ENCODE measurements around the gene GMDS. TPM values are rescaled to one million over a fixed set of nuclear protein-coding genes. Genes with fewer than 3 reads are reported as not detected.

Gene GMDS
- total and polyA plus RNA-seq, 2 of the 8 experiments (the other 6 are each of a cell fraction or from before 2014, with no cell fraction given) = 16.8 to 50.0 TPM

DNA sequence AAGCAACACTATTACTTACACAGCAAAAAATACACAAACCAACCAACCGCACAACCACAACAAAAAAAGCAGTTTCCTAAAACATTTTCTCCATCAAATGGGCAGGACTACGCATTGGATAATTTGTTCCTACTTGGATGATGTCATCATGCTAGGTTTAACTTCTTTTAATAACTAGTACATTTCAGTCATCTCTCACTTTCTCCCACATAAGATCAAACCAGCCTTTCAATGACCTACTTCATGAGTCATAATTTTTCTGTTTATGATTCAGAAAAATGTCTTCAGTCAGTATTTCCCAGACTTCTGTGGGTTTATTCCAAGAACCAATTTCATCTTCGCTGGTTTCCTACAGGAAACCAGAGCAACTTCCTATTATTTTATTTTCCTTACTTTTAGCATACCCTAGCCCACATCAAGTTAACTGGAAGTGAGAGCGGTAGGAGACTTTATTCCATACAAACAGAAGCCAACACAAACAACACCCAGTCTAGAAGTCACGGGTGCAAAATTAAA, 134.2 kb downstream of the GMDS start (continued):
- TF ChIP-seq, protein P1, sequence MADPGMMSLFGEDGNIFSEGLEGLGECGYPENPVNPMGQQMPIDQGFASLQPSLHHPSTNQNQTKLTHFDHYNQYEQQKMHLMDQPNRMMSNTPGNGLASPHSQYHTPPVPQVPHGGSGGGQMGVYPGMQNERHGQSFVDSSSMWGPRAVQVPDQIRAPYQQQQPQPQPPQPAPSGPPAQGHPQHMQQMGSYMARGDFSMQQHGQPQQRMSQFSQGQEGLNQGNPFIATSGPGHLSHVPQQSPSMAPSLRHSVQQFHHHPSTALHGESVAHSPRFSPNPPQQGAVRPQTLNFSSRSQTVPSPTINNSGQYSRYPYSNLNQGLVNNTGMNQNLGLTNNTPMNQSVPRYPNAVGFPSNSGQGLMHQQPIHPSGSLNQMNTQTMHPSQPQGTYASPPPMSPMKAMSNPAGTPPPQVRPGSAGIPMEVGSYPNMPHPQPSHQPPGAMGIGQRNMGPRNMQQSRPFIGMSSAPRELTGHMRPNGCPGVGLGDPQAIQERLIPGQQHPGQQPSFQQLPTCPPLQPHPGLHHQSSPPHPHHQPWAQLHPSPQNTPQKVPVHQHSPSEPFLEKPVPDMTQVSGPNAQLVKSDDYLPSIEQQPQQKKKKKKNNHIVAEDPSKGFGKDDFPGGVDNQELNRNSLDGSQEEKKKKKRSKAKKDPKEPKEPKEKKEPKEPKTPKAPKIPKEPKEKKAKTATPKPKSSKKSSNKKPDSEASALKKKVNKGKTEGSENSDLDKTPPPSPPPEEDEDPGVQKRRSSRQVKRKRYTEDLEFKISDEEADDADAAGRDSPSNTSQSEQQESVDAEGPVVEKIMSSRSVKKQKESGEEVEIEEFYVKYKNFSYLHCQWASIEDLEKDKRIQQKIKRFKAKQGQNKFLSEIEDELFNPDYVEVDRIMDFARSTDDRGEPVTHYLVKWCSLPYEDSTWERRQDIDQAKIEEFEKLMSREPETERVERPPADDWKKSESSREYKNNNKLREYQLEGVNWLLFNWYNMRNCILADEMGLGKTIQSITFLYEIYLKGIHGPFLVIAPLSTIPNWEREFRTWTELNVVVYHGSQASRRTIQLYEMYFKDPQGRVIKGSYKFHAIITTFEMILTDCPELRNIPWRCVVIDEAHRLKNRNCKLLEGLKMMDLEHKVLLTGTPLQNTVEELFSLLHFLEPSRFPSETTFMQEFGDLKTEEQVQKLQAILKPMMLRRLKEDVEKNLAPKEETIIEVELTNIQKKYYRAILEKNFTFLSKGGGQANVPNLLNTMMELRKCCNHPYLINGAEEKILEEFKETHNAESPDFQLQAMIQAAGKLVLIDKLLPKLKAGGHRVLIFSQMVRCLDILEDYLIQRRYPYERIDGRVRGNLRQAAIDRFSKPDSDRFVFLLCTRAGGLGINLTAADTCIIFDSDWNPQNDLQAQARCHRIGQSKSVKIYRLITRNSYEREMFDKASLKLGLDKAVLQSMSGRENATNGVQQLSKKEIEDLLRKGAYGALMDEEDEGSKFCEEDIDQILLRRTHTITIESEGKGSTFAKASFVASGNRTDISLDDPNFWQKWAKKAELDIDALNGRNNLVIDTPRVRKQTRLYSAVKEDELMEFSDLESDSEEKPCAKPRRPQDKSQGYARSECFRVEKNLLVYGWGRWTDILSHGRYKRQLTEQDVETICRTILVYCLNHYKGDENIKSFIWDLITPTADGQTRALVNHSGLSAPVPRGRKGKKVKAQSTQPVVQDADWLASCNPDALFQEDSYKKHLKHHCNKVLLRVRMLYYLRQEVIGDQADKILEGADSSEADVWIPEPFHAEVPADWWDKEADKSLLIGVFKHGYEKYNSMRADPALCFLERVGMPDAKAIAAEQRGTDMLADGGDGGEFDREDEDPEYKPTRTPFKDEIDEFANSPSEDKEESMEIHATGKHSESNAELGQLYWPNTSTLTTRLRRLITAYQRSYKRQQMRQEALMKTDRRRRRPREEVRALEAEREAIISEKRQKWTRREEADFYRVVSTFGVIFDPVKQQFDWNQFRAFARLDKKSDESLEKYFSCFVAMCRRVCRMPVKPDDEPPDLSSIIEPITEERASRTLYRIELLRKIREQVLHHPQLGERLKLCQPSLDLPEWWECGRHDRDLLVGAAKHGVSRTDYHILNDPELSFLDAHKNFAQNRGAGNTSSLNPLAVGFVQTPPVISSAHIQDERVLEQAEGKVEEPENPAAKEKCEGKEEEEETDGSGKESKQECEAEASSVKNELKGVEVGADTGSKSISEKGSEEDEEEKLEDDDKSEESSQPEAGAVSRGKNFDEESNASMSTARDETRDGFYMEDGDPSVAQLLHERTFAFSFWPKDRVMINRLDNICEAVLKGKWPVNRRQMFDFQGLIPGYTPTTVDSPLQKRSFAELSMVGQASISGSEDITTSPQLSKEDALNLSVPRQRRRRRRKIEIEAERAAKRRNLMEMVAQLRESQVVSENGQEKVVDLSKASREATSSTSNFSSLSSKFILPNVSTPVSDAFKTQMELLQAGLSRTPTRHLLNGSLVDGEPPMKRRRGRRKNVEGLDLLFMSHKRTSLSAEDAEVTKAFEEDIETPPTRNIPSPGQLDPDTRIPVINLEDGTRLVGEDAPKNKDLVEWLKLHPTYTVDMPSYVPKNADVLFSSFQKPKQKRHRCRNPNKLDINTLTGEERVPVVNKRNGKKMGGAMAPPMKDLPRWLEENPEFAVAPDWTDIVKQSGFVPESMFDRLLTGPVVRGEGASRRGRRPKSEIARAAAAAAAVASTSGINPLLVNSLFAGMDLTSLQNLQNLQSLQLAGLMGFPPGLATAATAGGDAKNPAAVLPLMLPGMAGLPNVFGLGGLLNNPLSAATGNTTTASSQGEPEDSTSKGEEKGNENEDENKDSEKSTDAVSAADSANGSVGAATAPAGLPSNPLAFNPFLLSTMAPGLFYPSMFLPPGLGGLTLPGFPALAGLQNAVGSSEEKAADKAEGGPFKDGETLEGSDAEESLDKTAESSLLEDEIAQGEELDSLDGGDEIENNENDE (IDR thresholded peaks at IDR 0.05; ENCODE audit: insufficient replicate concordance, low read length) = no peak
- TF ChIP-seq RBBP5 (IDR thresholded peaks at IDR 0.05; ENCODE audit: borderline replicate concordance, low read depth, low read length) (no peak), TEAD4 (IDR thresholded peaks at IDR 0.05; ENCODE audit: low read depth, low read length) (no peak), SP2 (IDR thresholded peaks at IDR 0.05; ENCODE audit: low read length) (no peak), NANOG (IDR thresholded peaks at IDR 0.05; ENCODE audit: insufficient read depth, low read depth, low read length, poor library complexity, severe bottlenecking) (no peak), SUZ12 (IDR thresholded peaks at IDR 0.05; ENCODE audit: low read length) (no peak)
